GM21381 (cell line): ENCODE measurements around the gene AKR1D1.

Experiments used
- ATAC-seq: cut with Tn5 transposase; IDR thresholded peaks from one replicate; pipeline ENCODE4 v1.9.1; 2021; ENCODE audit warnings: mild to moderate bottlenecking, moderate library complexity; ENCODE audit not compliant: unreplicated experiment

Gene AKR1D1

DNA sequence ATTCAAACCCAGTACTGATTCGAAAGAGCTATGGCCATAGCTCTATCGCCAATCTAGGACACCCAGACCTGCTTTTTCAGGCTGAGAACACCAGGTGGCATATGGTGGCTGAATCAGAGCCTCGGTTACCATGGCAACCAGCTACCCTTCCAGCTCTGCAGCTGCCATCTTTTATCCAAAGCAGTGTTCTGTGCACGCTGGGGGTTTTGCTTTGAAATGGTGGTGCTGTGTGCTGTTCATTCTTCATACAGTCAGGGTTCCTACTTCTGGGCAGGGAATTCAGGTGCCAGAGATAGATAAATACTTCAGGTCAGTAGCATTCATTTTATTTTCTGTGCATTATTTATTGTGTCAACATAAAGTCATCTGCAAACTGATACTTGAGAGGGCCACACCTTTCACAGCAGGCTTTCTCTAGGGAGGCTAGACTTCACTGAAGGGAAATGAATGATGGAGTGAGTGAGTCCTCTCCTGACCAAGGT, 85.4 kb downstream of the AKR1D1 start:
- peak; percentile 100 for ATAC-seq

GRCh38 chr7:138162236-138162635, 86.0 kb downstream of the AKR1D1 start:
- ATAC-seq, result no peak

GRCh38 chr7:138163800-138164199, 87.5 kb downstream of the AKR1D1 start:
- ATAC-seq, result no peak

DNA sequence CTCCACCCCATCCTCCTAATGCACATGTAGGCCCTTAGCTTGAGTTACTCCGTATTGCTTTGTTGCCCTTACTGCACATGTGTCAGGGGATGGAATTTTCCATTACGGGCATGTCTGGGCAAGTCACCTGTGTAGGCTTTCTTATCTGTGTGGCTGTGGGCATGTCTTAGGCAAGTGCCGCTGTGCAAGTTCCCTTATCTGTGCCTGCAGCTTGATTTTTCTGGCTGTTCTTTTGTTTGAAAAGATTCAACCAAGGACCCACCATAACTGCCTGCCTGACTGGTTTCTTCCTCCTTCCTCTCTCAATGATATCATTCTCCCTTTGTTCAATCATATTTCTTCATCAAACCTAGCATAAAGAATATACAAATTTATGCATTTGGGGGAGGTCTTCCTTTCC, 88.5 kb downstream of the AKR1D1 start:
- no peak for ATAC-seq

- ATAC-seq, result no peak
Measured at GRCh38 chr7:138166681-138167080, 90.4 kb downstream of the AKR1D1 start.

DNA sequence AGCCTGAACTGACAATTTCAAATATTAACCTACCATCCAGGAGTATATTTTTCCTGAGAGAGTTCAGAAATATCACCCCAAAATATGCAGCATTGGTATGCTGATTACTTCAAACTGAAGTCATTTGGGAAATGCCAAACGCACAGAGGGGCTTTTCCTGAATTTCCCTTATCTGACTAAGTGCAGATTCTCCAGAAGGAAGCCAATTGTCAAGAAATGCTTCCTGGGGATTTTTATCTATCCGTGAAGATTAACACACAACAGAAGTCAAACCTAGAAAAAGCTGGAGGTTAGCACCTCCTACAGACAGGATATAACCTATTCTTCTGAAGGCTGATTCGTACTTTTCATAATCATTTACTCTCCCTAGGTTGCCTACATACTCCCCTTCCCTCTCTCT, 91.0 kb downstream of the AKR1D1 start:
- no peak for ATAC-seq

DNA sequence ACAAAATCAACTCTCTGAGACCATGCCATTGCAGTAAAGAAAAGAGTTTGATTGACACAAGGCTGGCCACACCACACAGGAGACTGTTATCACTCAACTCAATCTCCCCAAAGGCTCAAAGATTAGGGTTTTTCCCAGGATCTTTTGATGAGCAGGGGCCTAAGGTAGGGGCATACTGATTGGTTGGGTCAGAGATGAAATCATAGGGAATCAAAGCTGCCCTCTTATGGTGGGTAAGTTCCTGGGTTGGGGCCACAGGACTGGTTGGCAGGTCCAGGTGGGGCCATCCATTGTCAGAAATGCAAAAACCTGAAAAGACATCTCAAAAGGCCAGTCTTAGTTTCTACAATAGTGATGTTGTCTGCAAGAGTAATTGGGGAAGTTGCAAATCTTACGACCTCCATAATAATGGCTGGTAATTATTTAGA, 91.6 kb downstream of the AKR1D1 start:
- ATAC-seq, result no peak
